Vagina (tissue), 2 donors: Measurements from ENCODE around the gene EPB41L2.

ENCODE experiments used
- CTCF ChIP-seq, 3 experiments: fragments of 450-650 bp in 2 of 3; fragments of 200-600 bp in 1 of 3; sonication (generic) in 1 of 3; IDR thresholded peaks; one replicate each; pipeline ENCODE4 v1.5.1; 2017 to 2019; ENCODE audit warnings: antibody characterized with exemption in 3 of 3, mild to moderate bottlenecking in 2 of 3, moderate library complexity in 2 of 3
- POLR2A ChIP-seq, 2 donors: fragments of 450-650 bp; IDR thresholded peaks; one replicate each; pipeline ENCODE4 v1.6.1; 2017; ENCODE audit warnings: antibody characterized with exemption in 2 of 2, mild to moderate bottlenecking in 2 of 2, moderate library complexity in 2 of 2

GRCh38 chr6:130833569-130833968 lies 229.5 kb downstream of the EPB41L2 start:
- TF ChIP-seq CTCF (IDR thresholded peaks at IDR 0.05) (no peak), POLR2A (IDR thresholded peaks at IDR 0.05) (no peak)
